ENCODE data around the gene PRKACA. TPM values are rescaled to one million over a fixed set of nuclear protein-coding genes. Genes with fewer than 3 reads are reported as not detected.
"Not testable (repeated sequence)": the region's sequence is repeated elsewhere in the genome, so short reads cannot be mapped to it uniquely, and the experiment has no call there.

Gene PRKACA
- total RNA-seq, 1 donor, result 44.0 TPM

GRCh38 chr19:14054721-14055120, 62.8 kb downstream of the PRKACA start:
- H3K4me3 ChIP-seq (ENCODE audit: low read depth, low read length), result no peak overlapping the region
- TF ChIP-seq CTCF (IDR thresholded peaks at IDR 0.05; ENCODE audit: insufficient read depth, low read length), result no peak
- no peak for DNase-seq (ENCODE audit: low read depth)

GRCh38 chr19:14054099-14054498, 63.5 kb downstream of the PRKACA start:
- H3K4me3 ChIP-seq (ENCODE audit: low read depth, low read length), result no peak overlapping the region
- DNase-seq (ENCODE audit: low read depth), result no peak
- TF ChIP-seq CTCF (IDR thresholded peaks at IDR 0.05; ENCODE audit: insufficient read depth, low read length), result no peak

GRCh38 chr19:14053500-14053899, 64.1 kb downstream of the PRKACA start:
- no peak overlapping the region for H3K4me3 ChIP-seq (ENCODE audit: low read depth, low read length)
- TF ChIP-seq CTCF (IDR thresholded peaks at IDR 0.05; ENCODE audit: insufficient read depth, low read length), result no peak
- no peak for DNase-seq (ENCODE audit: low read depth)

GRCh38 chr19:14053032-14053431, 64.5 kb downstream of the PRKACA start:
- TF ChIP-seq CTCF (IDR thresholded peaks at IDR 0.05; ENCODE audit: insufficient read depth, low read length), result no peak
- no peak overlapping the region for H3K4me3 ChIP-seq (ENCODE audit: low read depth, low read length)
- DNase-seq (ENCODE audit: low read depth), result no peak

GRCh38 chr19:14052470-14052869, 65.1 kb downstream of the PRKACA start:
- DNase-seq (ENCODE audit: low read depth), result no peak
- no peak for TF ChIP-seq CTCF (IDR thresholded peaks at IDR 0.05; ENCODE audit: insufficient read depth, low read length)
- H3K4me3 ChIP-seq (ENCODE audit: low read depth, low read length), result no peak overlapping the region

- H3K4me3 ChIP-seq (ENCODE audit: low read depth, low read length), result no peak overlapping the region
- no peak for TF ChIP-seq CTCF (IDR thresholded peaks at IDR 0.05; ENCODE audit: insufficient read depth, low read length)
Observed at GRCh38 chr19:14051980-14052379, 65.6 kb downstream of the PRKACA start.

GRCh38 chr19:14050961-14051360, 66.6 kb downstream of the PRKACA start:
- not testable (repeated sequence) for DNase-seq (ENCODE audit: low read depth); H3K4me3 ChIP-seq (ENCODE audit: low read depth, low read length)

More at GRCh38 chr19:14051980-14052379, 65.6 kb downstream of the PRKACA start:
- DNase-seq (ENCODE audit: low read depth), result no peak

All from fibroblast of the aortic adventitia (primary cell).